CD14-positive monocyte (primary cell): Measurements from ENCODE around the gene PTPRQ. TPM values are rescaled to one million over a fixed set of nuclear protein-coding genes. Genes with fewer than 3 reads are reported as not detected.

Experiments used
- DNase-seq, 3 donors: peaks; one replicate each; pipeline ENCODE4 v3.0.0-alpha.2; 2011 to 2022
- H2AFZ ChIP-seq: 2 replicates; pipeline ENCODE4 v1.6.0; 2012; ENCODE audit warnings: mild to moderate bottlenecking, low read depth, low read length, inconsistent platforms; ENCODE audit not compliant: insufficient read depth, poor library complexity, severe bottlenecking
- H3K27ac ChIP-seq, 2 donors: 1 replicate in 1 of 2; 2 replicates in 1 of 2; pipeline ENCODE4 v1.5.1; 2012 to 2013; ENCODE audit warnings: low read length in 2 of 2, control low read depth in 1 of 2, inconsistent platforms in 1 of 2, low read depth in 1 of 2, mild to moderate bottlenecking in 1 of 2
- H3K27me3 ChIP-seq, 2 donors: one replicate each; pipeline versions ENCODE4 v1.6.0 to v1.6.1; 2011 to 2013; ENCODE audit warnings: low read length in 2 of 2; ENCODE audit not compliant: control insufficient read depth in 2 of 2, insufficient read depth in 2 of 2
- H3K36me3 ChIP-seq, 2 donors: replicated peaks in 1 of 2; 1 replicate in 1 of 2; 2 replicates in 1 of 2; pipeline versions ENCODE4 v1.5.1 to v1.6.1; 2012 to 2013; ENCODE audit warnings: low read length in 2 of 2, control low read depth in 1 of 2, inconsistent platforms in 1 of 2, mild to moderate bottlenecking in 1 of 2; ENCODE audit not compliant: insufficient read depth in 2 of 2, control insufficient read depth in 1 of 2
- H3K4me1 ChIP-seq, 2 donors: 1 replicate in 1 of 2; 2 replicates in 1 of 2; pipeline versions ENCODE4 v1.5.1 to v1.6.1; 2012 to 2013; ENCODE audit warnings: low read length in 2 of 2, control low read depth in 1 of 2, inconsistent platforms in 1 of 2, mild to moderate bottlenecking in 1 of 2, moderate library complexity in 1 of 2; ENCODE audit not compliant: insufficient read depth in 2 of 2, control insufficient read depth in 1 of 2
- H3K4me2 ChIP-seq: replicated peaks from 2 replicates; pipeline ENCODE3; 2012; ENCODE audit warnings: low read length, moderate library complexity, mild to moderate bottlenecking; ENCODE audit not compliant: poor library complexity, severe bottlenecking; ENCODE audit errors: extremely low read depth
- H3K4me3 ChIP-seq, 3 experiments: fragments of 200-600 bp in 1 of 3; sonication (generic) in 1 of 3; replicated peaks in 1 of 3; 1 replicate in 2 of 3; 2 replicates in 1 of 3; pipeline ENCODE4 v1.5.1; 2011 to 2013; ENCODE audit warnings: low read length in 3 of 3, mild to moderate bottlenecking in 3 of 3, control low read depth in 2 of 3, low read depth in 2 of 3, inconsistent platforms in 1 of 3, moderate library complexity in 1 of 3
- H3K79me2 ChIP-seq: 2 replicates; pipeline ENCODE4 v1.6.0; 2012; ENCODE audit warnings: mild to moderate bottlenecking, control low read depth, inconsistent platforms, low read length, moderate library complexity; ENCODE audit not compliant: insufficient read depth
- H3K9ac ChIP-seq: 2 replicates; pipeline ENCODE4 v1.6.0; 2017; ENCODE audit warnings: low read length, mild to moderate bottlenecking; ENCODE audit not compliant: insufficient read depth, poor library complexity, severe bottlenecking
- H3K9me3 ChIP-seq, 2 donors: replicated peaks in 1 of 2; 1 replicate in 1 of 2; 2 replicates in 1 of 2; pipeline versions ENCODE4 v1.5.1 to v1.6.1; 2012 to 2013; ENCODE audit warnings: low read length in 2 of 2, control low read depth in 1 of 2; ENCODE audit not compliant: control insufficient read depth in 1 of 2, insufficient read depth in 1 of 2
- H4K20me1 ChIP-seq: 2 replicates; pipeline ENCODE4 v1.6.0; 2012; ENCODE audit warnings: mild to moderate bottlenecking, low read length, control low read depth, moderate library complexity; ENCODE audit not compliant: insufficient read depth
- H3K27ac Mint-ChIP-seq, 7 donors: one replicate each; pipeline ENCODE4 v1.8.0; 2020; ENCODE audit warnings: mild to moderate bottlenecking in 7 of 7, mixed read lengths in 7 of 7, moderate library complexity in 6 of 7, inconsistent platforms in 2 of 7
- H3K27me3 Mint-ChIP-seq, 3 donors: one replicate each; pipeline ENCODE4 v1.8.0; 2021 to 2022; ENCODE audit warnings: low read depth in 3 of 3, mild to moderate bottlenecking in 3 of 3, mixed read lengths in 3 of 3, moderate library complexity in 3 of 3, inconsistent platforms in 1 of 3
- H3K36me3 Mint-ChIP-seq, 2 donors: one replicate each; pipeline ENCODE4 v1.8.0; 2020; ENCODE audit warnings: mixed read lengths in 2 of 2, inconsistent platforms in 1 of 2, mild to moderate bottlenecking in 1 of 2
- H3K4me1 Mint-ChIP-seq: one replicate; pipeline ENCODE4 v1.8.0; 2020; ENCODE audit warnings: mild to moderate bottlenecking, mixed read lengths
- H3K4me3 Mint-ChIP-seq, 2 donors: one replicate each; pipeline ENCODE4 v1.8.0; 2020; ENCODE audit warnings: mild to moderate bottlenecking in 2 of 2, mixed read lengths in 2 of 2, moderate library complexity in 1 of 2
- H3K9me3 Mint-ChIP-seq, 7 donors: one replicate each; pipeline ENCODE4 v1.8.0; 2020 to 2022; ENCODE audit warnings: mixed read lengths in 7 of 7, mild to moderate bottlenecking in 6 of 7, moderate library complexity in 6 of 7, inconsistent platforms in 2 of 7
- WGBS: methylation state at CpG from one replicate; pipeline ENCODE4 v1.1.5; 2013; ENCODE audit warnings: missing lambda C conversion rate; ENCODE audit not compliant: insufficient coverage; 5-methylcytosine and 5-hydroxymethylcytosine counted together
- intact Hi-C, 2 donors: fragments of 100-400 bp; cut with micrococcal nuclease; formaldehyde crosslinking; loops; one replicate each; pipeline versions ENCODE4 v1.15.0 to v1.15.1; 2023
- polyA plus RNA-seq, 3 donors: library from polyadenylated mRNA; depleted of rRNA in 1 of 3; unstranded in 2 of 3; stranded (reverse) in 1 of 3; fragments of 300-500 nt in 2 of 3; fragments of >200 nt in 1 of 3; fragmentation: Illumina TruSeq in 2 of 3; gene quantifications; 1 replicate in 2 of 3; 2 replicates in 1 of 3; pipeline ENCODE4 v1.2.3, GENCODE V29; 2012 to 2021
- TF ChIP-seq, protein P1 (sequence below): fragments of 200-600 bp; IDR thresholded peaks from one replicate; pipeline ENCODE4 v1.8.0; 2022; ENCODE audit warnings: antibody characterized with exemption, mild to moderate bottlenecking

The PTPRQ gene
- polyA plus RNA-seq, 3 donors = not detected

DNA sequence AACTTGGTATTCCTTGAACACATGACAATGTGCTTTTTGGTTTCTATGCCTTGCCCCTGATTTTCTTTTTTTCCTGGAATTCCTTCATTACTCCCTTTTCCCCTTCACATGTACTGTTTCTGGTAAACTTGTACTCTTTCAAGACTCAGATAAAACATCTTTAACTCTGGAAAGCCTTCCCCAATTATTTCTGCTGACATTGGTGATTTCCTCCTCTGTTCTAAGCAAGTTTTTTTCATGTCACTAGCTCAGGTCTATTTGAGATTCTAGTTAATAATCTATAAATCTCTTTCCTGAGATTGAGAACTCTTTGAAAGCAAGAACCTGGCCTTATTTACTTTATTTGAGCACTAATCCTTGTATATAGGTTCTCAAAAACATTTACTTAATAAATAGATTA lies 24.0 kb upstream of the PTPRQ start:
- Mint-ChIP-seq H3K4me3 (no peak overlapping the region), H3K27me3 (peaks cover under 1 to 6% (median 1%) of the 10 kb centered on the region in 3 donors), H3K36me3 (no peaks in the 10 kb centered on the region), H3K27ac (no peak overlapping the region), H3K9me3 (no peaks in the 10 kb centered on the region), H3K4me1 (no peaks in the 10 kb centered on the region)
- H3K4me1 ChIP-seq = no peaks in the 10 kb centered on the region
- H3K4me3 ChIP-seq = no peak overlapping the region
- no peaks in the 10 kb centered on the region for H3K36me3 ChIP-seq
- no peak overlapping the region for H2AFZ ChIP-seq
- no peak overlapping the region for H3K9ac ChIP-seq
- H3K4me2 ChIP-seq = no peak overlapping the region
- TF ChIP-seq, protein P1, sequence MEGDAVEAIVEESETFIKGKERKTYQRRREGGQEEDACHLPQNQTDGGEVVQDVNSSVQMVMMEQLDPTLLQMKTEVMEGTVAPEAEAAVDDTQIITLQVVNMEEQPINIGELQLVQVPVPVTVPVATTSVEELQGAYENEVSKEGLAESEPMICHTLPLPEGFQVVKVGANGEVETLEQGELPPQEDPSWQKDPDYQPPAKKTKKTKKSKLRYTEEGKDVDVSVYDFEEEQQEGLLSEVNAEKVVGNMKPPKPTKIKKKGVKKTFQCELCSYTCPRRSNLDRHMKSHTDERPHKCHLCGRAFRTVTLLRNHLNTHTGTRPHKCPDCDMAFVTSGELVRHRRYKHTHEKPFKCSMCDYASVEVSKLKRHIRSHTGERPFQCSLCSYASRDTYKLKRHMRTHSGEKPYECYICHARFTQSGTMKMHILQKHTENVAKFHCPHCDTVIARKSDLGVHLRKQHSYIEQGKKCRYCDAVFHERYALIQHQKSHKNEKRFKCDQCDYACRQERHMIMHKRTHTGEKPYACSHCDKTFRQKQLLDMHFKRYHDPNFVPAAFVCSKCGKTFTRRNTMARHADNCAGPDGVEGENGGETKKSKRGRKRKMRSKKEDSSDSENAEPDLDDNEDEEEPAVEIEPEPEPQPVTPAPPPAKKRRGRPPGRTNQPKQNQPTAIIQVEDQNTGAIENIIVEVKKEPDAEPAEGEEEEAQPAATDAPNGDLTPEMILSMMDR = no peak
- no peaks in the 10 kb centered on the region for H4K20me1 ChIP-seq
- H3K79me2 ChIP-seq = no peaks in the 10 kb centered on the region
- DNase-seq = no peak
- H3K27me3 ChIP-seq = no peaks in the 10 kb centered on the region
- intact Hi-C loops = no loop called here
- H3K9me3 ChIP-seq = no peaks in the 10 kb centered on the region
- H3K27ac ChIP-seq = no peak overlapping the region

- no CpG with 5 or more reads among the region's 2 CpGs for WGBS
Observed at GRCh38 chr12:80422550-80422949, 21.5 kb upstream of the PTPRQ start.

More at GRCh38 chr12:80422550-80422949, 21.5 kb upstream of the PTPRQ start:
- Histone ChIP-seq H3K4me1 (no peaks in the 10 kb centered on the region), H3K4me3 (no peak overlapping the region), H3K36me3 (no peaks in the 10 kb centered on the region), H3K27me3 (no peaks in the 10 kb centered on the region), H3K9me3 (no peaks in the 10 kb centered on the region), H3K9ac (no peak overlapping the region), H4K20me1 (no peaks in the 10 kb centered on the region), H3K79me2 (no peaks in the 10 kb centered on the region), H3K27ac (no peak overlapping the region), H3K4me2 (no peak overlapping the region), H2AFZ (no peak overlapping the region)
- TF ChIP-seq, protein P1 = no peak
- intact Hi-C loops = no loop called here
- no peak overlapping the region for H3K4me3 Mint-ChIP-seq
- H3K27ac Mint-ChIP-seq = no peak overlapping the region
- DNase-seq = no peak
- H3K4me1 Mint-ChIP-seq = no peaks in the 10 kb centered on the region
- no peaks in the 10 kb centered on the region for H3K9me3 Mint-ChIP-seq
- H3K27me3 Mint-ChIP-seq = peaks cover 2 to 3% (median 2%) of the 10 kb centered on the region in 3 donors
- no peaks in the 10 kb centered on the region for H3K36me3 Mint-ChIP-seq
